ENCODE results near the gene POM121C.
"Not testable (repeated sequence)": the region's sequence is repeated elsewhere in the genome, so short reads cannot be mapped to it uniquely, and the experiment has no call there.

POM121C gene

GRCh38 chr7:75421798-75422710 is 64.0 kb downstream of the POM121C start:
- H3K27me3 ChIP-seq; H3K9me3 ChIP-seq; H3K4me1 ChIP-seq; H3K27ac ChIP-seq; H3K4me3 ChIP-seq; DNase-seq; intact Hi-C loops (cut with DNase I; ENCODE audit: low total_unique reads): not testable (repeated sequence)
- peaks cover 12 to 54% (median 26%) of the 10 kb centered on the region in 3 donors for H3K36me3 ChIP-seq

- peaks cover 12 to 73% (median 35%) of the 10 kb centered on the region in 3 donors for H3K36me3 ChIP-seq
- intact Hi-C loops (cut with DNase I; ENCODE audit: low total_unique reads): not testable (repeated sequence)
Observed at GRCh38 chr7:75420152-75420551, 65.9 kb downstream of the POM121C start.

GRCh38 chr7:75419693-75420092 is 66.4 kb downstream of the POM121C start:
- H3K9me3 ChIP-seq, H3K27ac ChIP-seq, H3K4me1 ChIP-seq, H3K4me3 ChIP-seq, H3K27me3 ChIP-seq, DNase-seq: not testable (repeated sequence)
- intact Hi-C loops (cut with DNase I; ENCODE audit: low total_unique reads): loop anchor here (10.0 kb wide), 1 partner anchor 355 kb away; no protein-coding TSS in a partner anchor
- peaks cover 12 to 76% (median 35%) of the 10 kb centered on the region in 3 donors for H3K36me3 ChIP-seq

More at GRCh38 chr7:75420152-75420551, 65.9 kb downstream of the POM121C start:
- not testable (repeated sequence) for H3K27me3 ChIP-seq, DNase-seq, H3K9me3 ChIP-seq, H3K4me3 ChIP-seq, H3K4me1 ChIP-seq, H3K27ac ChIP-seq

- H3K27me3 ChIP-seq, H3K9me3 ChIP-seq, H3K27ac ChIP-seq, H3K4me3 ChIP-seq, DNase-seq, H3K4me1 ChIP-seq: not testable (repeated sequence)
- intact Hi-C loops (cut with DNase I; ENCODE audit: low total_unique reads): loop anchor here (10.0 kb wide), 1 partner anchor 354 kb away; no protein-coding TSS in a partner anchor
- H3K36me3 ChIP-seq: peaks cover 8 to 73% (median 30%) of the 10 kb centered on the region in 3 donors
Observed at GRCh38 chr7:75419210-75419609, 66.9 kb downstream of the POM121C start.

- not testable (repeated sequence) for H3K27ac ChIP-seq, H3K4me3 ChIP-seq, H3K4me1 ChIP-seq, H3K9me3 ChIP-seq, DNase-seq, H3K27me3 ChIP-seq
- intact Hi-C loops (cut with DNase I; ENCODE audit: low total_unique reads): loop anchor here (10.0 kb wide), 1 partner anchor 354 kb away; no protein-coding TSS in a partner anchor
- H3K36me3 ChIP-seq: peaks cover 6 to 65% (median 23%) of the 10 kb centered on the region in 3 donors
Observed at GRCh38 chr7:75418292-75418858, 67.7 kb downstream of the POM121C start.

GRCh38 chr7:75416787-75417186 is 69.3 kb downstream of the POM121C start:
- H3K4me1 ChIP-seq, H3K9me3 ChIP-seq, DNase-seq, H3K4me3 ChIP-seq, H3K27me3 ChIP-seq, H3K27ac ChIP-seq: not testable (repeated sequence)
- peaks cover 6 to 60% (median 18%) of the 10 kb centered on the region in 3 donors for H3K36me3 ChIP-seq
- intact Hi-C loops (cut with DNase I; ENCODE audit: low total_unique reads): loop anchor here (10.0 kb wide), 1 partner anchor 352 kb away; no protein-coding TSS in a partner anchor

- H3K4me1 ChIP-seq, H3K4me3 ChIP-seq, H3K27me3 ChIP-seq, H3K27ac ChIP-seq, DNase-seq, H3K9me3 ChIP-seq: not testable (repeated sequence)
- H3K36me3 ChIP-seq: peaks cover 2 to 52% (median 10%) of the 10 kb centered on the region in 3 donors
- intact Hi-C loops (cut with DNase I; ENCODE audit: low total_unique reads): loop anchor here (10.0 kb wide), 1 partner anchor 351 kb away; no protein-coding TSS in a partner anchor
Observed at GRCh38 chr7:75415829-75416373, 70.2 kb downstream of the POM121C start.

GRCh38 chr7:75415428-75415817 is 70.7 kb downstream of the POM121C start:
- H3K27me3 ChIP-seq, H3K4me3 ChIP-seq, H3K4me1 ChIP-seq, DNase-seq, H3K9me3 ChIP-seq, H3K27ac ChIP-seq: not testable (repeated sequence)
- intact Hi-C loops (cut with DNase I; ENCODE audit: low total_unique reads): loop anchor here (10.0 kb wide), 1 partner anchor 351 kb away; no protein-coding TSS in a partner anchor
- H3K36me3 ChIP-seq: peaks cover 0 to 47% (median 9%) of the 10 kb centered on the region in 3 donors

GRCh38 chr7:75414708-75415427 is 71.2 kb downstream of the POM121C start:
- H3K27ac ChIP-seq, DNase-seq, H3K4me1 ChIP-seq, H3K4me3 ChIP-seq, H3K9me3 ChIP-seq, H3K27me3 ChIP-seq: not testable (repeated sequence)
- H3K36me3 ChIP-seq: peaks cover 0 to 46% (median 9%) of the 10 kb centered on the region in 3 donors
- intact Hi-C loops (cut with DNase I; ENCODE audit: low total_unique reads): loop anchor here (10.0 kb wide), 1 partner anchor 350 kb away; no protein-coding TSS in a partner anchor

GRCh38 chr7:75414204-75414603 is 71.9 kb downstream of the POM121C start:
- intact Hi-C loops (cut with DNase I; ENCODE audit: low total_unique reads): loop anchor here (10.0 kb wide), 1 partner anchor 349 kb away; no protein-coding TSS in a partner anchor
- H3K9me3 ChIP-seq, H3K27ac ChIP-seq, DNase-seq, H3K4me3 ChIP-seq, H3K27me3 ChIP-seq, H3K4me1 ChIP-seq: not testable (repeated sequence)
- peaks cover 0 to 40% (median 9%) of the 10 kb centered on the region in 3 donors for H3K36me3 ChIP-seq

- H3K27me3 ChIP-seq, H3K9me3 ChIP-seq, H3K4me1 ChIP-seq, H3K4me3 ChIP-seq, DNase-seq, H3K27ac ChIP-seq: not testable (repeated sequence)
- H3K36me3 ChIP-seq: peaks cover 0 to 12% (median 5%) of the 10 kb centered on the region in 3 donors
- intact Hi-C loops (cut with DNase I; ENCODE audit: low total_unique reads): loop anchor here (10.0 kb wide), 1 partner anchor 346 kb away; no protein-coding TSS in a partner anchor
Observed at GRCh38 chr7:75410823-75411173, 75.3 kb downstream of the POM121C start.

- H3K4me1 ChIP-seq, H3K27me3 ChIP-seq, DNase-seq, H3K9me3 ChIP-seq, H3K36me3 ChIP-seq, H3K27ac ChIP-seq: not testable (repeated sequence)
- intact Hi-C loops (cut with DNase I; ENCODE audit: low total_unique reads): loop anchor here (10.0 kb wide), 1 partner anchor 345 kb away; no protein-coding TSS in a partner anchor
- peak overlapping the region; percentile 48 to 50 for H3K4me3 ChIP-seq
Observed at GRCh38 chr7:75409880-75410822, 75.9 kb downstream of the POM121C start.

Data from tibial artery (tissue), 4 donors.